ENCODE measurements around the gene CREBBP. TPM values are rescaled to one million over a fixed set of nuclear protein-coding genes. Genes with fewer than 3 reads are reported as not detected.

Gene CREBBP
- total RNA-seq, 4 donors from 2014 or later: 48.2 to 112 (median 74.9) TPM

GRCh38 chr16:3797904-3798811, 82.4 kb downstream of the CREBBP start:
- intact Hi-C loops (cut with DNase I): no loop called here

GRCh38 chr16:3797473-3797872, 83.0 kb downstream of the CREBBP start:
- TF ChIP-seq POLR2A (IDR thresholded peaks at IDR 0.05; ENCODE audit: low read depth) (no peak), EP300 (IDR thresholded peaks at IDR 0.05) (no peak), CTCF (IDR thresholded peaks at IDR 0.05) (no peak), POLR2AphosphoS5 (IDR thresholded peaks at IDR 0.05) (no peak)
- DNase-seq (ENCODE audit: extremely low spot score): no peak
- H3K27me3 ChIP-seq: no peaks in the 10 kb centered on the region
- peaks cover 0 to 8% (median 5%) of the 10 kb centered on the region in 4 donors for H3K36me3 ChIP-seq
- no peaks in the 10 kb centered on the region for H3K9me3 ChIP-seq
- intact Hi-C loops (cut with DNase I): no loop called here
- H3K27ac ChIP-seq (replicated peaks in 1 of 4): no peak overlapping the region
- WGBS: 24% methylated on average over 1 of the region's 1 CpG
- H3K4me3 ChIP-seq: no peak overlapping the region
- peaks cover 61 to 96% (median 90%) of the 10 kb centered on the region in 4 donors for H3K4me1 ChIP-seq

More at GRCh38 chr16:3797904-3798811, 82.4 kb downstream of the CREBBP start:
- peaks cover 54 to 94% (median 83%) of the 10 kb centered on the region in 4 donors for H3K4me1 ChIP-seq
- peaks cover 0 to 1% (median 0%) of the 10 kb centered on the region in 4 donors for H3K36me3 ChIP-seq
- WGBS: 37% methylated on average over 10 of the region's 10 CpGs
- H3K9me3 ChIP-seq: no peaks in the 10 kb centered on the region
- H3K4me3 ChIP-seq: no peak overlapping the region
- TF ChIP-seq POLR2A (IDR thresholded peaks at IDR 0.05; ENCODE audit: low read depth): no peak
- no peak for DNase-seq (ENCODE audit: extremely low spot score)
- H3K27me3 ChIP-seq: no peaks in the 10 kb centered on the region
- no peak overlapping the region for H3K27ac ChIP-seq (replicated peaks in 1 of 4)

GRCh38 chr16:3793161-3793576, 87.3 kb downstream of the CREBBP start:
- peaks cover 43 to 69% (median 61%) of the 10 kb centered on the region in 4 donors for H3K4me1 ChIP-seq
- peaks cover 6 to 45% (median 30%) of the 10 kb centered on the region in 4 donors for H3K36me3 ChIP-seq
- TF ChIP-seq CTCF (IDR thresholded peaks at IDR 0.05) (peak; percentile 8 to 37 (median 19)), POLR2AphosphoS5 (IDR thresholded peaks at IDR 0.05) (peak; percentile 54 to 74), POLR2A (IDR thresholded peaks at IDR 0.05; ENCODE audit: low read depth) (no peak)
- H3K4me3 ChIP-seq: peak overlapping the region in 2 of 4 donors; percentile 1 to 9
- 41% methylated on average over 16 of the region's 16 CpGs for WGBS
- no peak for DNase-seq (ENCODE audit: extremely low spot score)
- H3K27me3 ChIP-seq: no peaks in the 10 kb centered on the region
- intact Hi-C loops (cut with DNase I): loop anchor here (5.0 kb wide), 1 partner anchor 79 kb away; no protein-coding TSS in a partner anchor
- H3K27ac ChIP-seq (replicated peaks in 1 of 4): peak overlapping the region; percentile 56 to 72 (median 62)
- no peaks in the 10 kb centered on the region for H3K9me3 ChIP-seq

GRCh38 chr16:3792472-3793012, 88.0 kb downstream of the CREBBP start:
- Histone ChIP-seq H3K9me3 (no peaks in the 10 kb centered on the region), H3K4me1 (peaks cover 39 to 62% (median 54%) of the 10 kb centered on the region in 4 donors), H3K27me3 (no peaks in the 10 kb centered on the region), H3K36me3 (peaks cover 6 to 51% (median 31%) of the 10 kb centered on the region in 4 donors), H3K27ac (replicated peaks in 1 of 4) (peak overlapping the region; percentile 56 to 72 (median 62)), H3K4me3 (peak overlapping the region in 1 of 4 donors; percentile 9)
- no peak for TF ChIP-seq EP300 (IDR thresholded peaks at IDR 0.05)
- no peak for TF ChIP-seq CTCF (IDR thresholded peaks at IDR 0.05)
- no peak for TF ChIP-seq POLR2A (IDR thresholded peaks at IDR 0.05; ENCODE audit: low read depth)
- no peak for TF ChIP-seq POLR2AphosphoS5 (IDR thresholded peaks at IDR 0.05)
- intact Hi-C loops (cut with DNase I): loop anchor here (5.0 kb wide), 1 partner anchor 80 kb away; no protein-coding TSS in a partner anchor
- 85% methylated on average over 9 of the region's 12 CpGs for WGBS
- DNase-seq (ENCODE audit: extremely low spot score): no peak

- H3K27ac ChIP-seq (replicated peaks in 1 of 4): peak overlapping the region in 1 of 4 donors; percentile 72
- 93% methylated on average over 8 of the region's 8 CpGs for WGBS
- no peaks in the 10 kb centered on the region for H3K9me3 ChIP-seq
- no peak overlapping the region for H3K4me3 ChIP-seq
- H3K36me3 ChIP-seq: peaks cover 6 to 60% (median 32%) of the 10 kb centered on the region in 4 donors
- TF ChIP-seq POLR2AphosphoS5 (IDR thresholded peaks at IDR 0.05) (no peak), CTCF (IDR thresholded peaks at IDR 0.05) (no peak), EP300 (IDR thresholded peaks at IDR 0.05) (no peak), POLR2A (IDR thresholded peaks at IDR 0.05; ENCODE audit: low read depth) (no peak)
- intact Hi-C loops (cut with DNase I): loop anchor here (5.0 kb wide), 1 partner anchor 81 kb away; no protein-coding TSS in a partner anchor
- no peaks in the 10 kb centered on the region for H3K27me3 ChIP-seq
- DNase-seq (ENCODE audit: extremely low spot score): no peak
- H3K4me1 ChIP-seq: peaks cover 34 to 54% (median 46%) of the 10 kb centered on the region in 4 donors
Measured at GRCh38 chr16:3791701-3792100, 88.8 kb downstream of the CREBBP start.
